IMR-90 (cell line): ENCODE measurements around the gene B4GALT5. TPM values are rescaled to one million over a fixed set of nuclear protein-coding genes. Genes with fewer than 3 reads are reported as not detected.

Experiments used
- ATAC-seq: fragments of 200-7000 bp; cut with Tn5 transposase; 2 replicates; pipeline ENCODE4 v1.9.1; 2020; ENCODE audit warnings: low read depth, mild to moderate bottlenecking, moderate library complexity
- BruUV-seq: library from RNA; stranded (reverse); fragments of 400-500 nt; replicated peaks from 2 replicates; lab custom pipeline; 2021; lab: Mats Ljungman, UMichigan
- CTCF ChIA-PET: fragments of 300-600 bp; formaldehyde crosslinking; extraction: SDS; loops from one replicate; lab custom pipeline; 2021; ENCODE audit warnings: antibody characterized with exemption; lab: Yijun Ruan, JAX
- POLR2A ChIA-PET: fragments of 300-600 bp; sonication (Branson Sonifier 250); formaldehyde crosslinking; loops from one replicate; lab custom pipeline; 2022; ENCODE audit warnings: antibody characterized with exemption; ENCODE audit not compliant: unreplicated experiment; lab: Charles Lee
- DNase-seq: peaks from one replicate; pipeline ENCODE4 v3.0.0; 2013
- H2AFZ ChIP-seq: replicated peaks from 2 replicates; pipeline ENCODE3; 2013; ENCODE audit warnings: low read length, mild to moderate bottlenecking; ENCODE audit not compliant: poor library complexity
- H2AK5ac ChIP-seq: 2 replicates; pipeline ENCODE4 v1.6.1; 2013; ENCODE audit warnings: low read depth, low read length, inconsistent platforms
- H2AK9ac ChIP-seq: replicated peaks from 2 replicates; pipeline ENCODE3; 2013; ENCODE audit warnings: mild to moderate bottlenecking, low read depth, low read length, moderate library complexity; ENCODE audit not compliant: poor library complexity
- H2BK120ac ChIP-seq: 2 replicates; pipeline ENCODE4 v1.6.1; 2013; ENCODE audit warnings: low read depth, low read length, inconsistent platforms
- H2BK15ac ChIP-seq: 3 replicates; pipeline ENCODE4 v1.6.1; 2013; ENCODE audit warnings: low read depth, low read length, inconsistent platforms
- H2BK20ac ChIP-seq: 2 replicates; pipeline ENCODE4 v1.6.1; 2013; ENCODE audit warnings: low read depth, mild to moderate bottlenecking, inconsistent platforms, low read length, moderate library complexity
- H2BK5ac ChIP-seq: 2 replicates; pipeline ENCODE4 v1.6.1; 2013; ENCODE audit warnings: mild to moderate bottlenecking, low read depth, low read length, inconsistent platforms; ENCODE audit not compliant: poor library complexity, severe bottlenecking
- H3K14ac ChIP-seq: replicated peaks from 2 replicates; pipeline ENCODE4 v1.6.1; 2013; ENCODE audit warnings: low read depth, low read length, inconsistent platforms
- H3K18ac ChIP-seq: 2 replicates; pipeline ENCODE4 v1.6.1; 2013; ENCODE audit warnings: low read depth, low read length, control low read depth
- H3K23ac ChIP-seq: 2 replicates; pipeline ENCODE4 v1.6.1; 2013; ENCODE audit warnings: low read depth, low read length, inconsistent platforms
- H3K27ac ChIP-seq: 2 replicates; pipeline ENCODE4 v1.5.1; 2013; ENCODE audit warnings: mild to moderate bottlenecking, control low read depth, low read length; ENCODE audit not compliant: insufficient read depth
- H3K27me3 ChIP-seq: 2 replicates; pipeline ENCODE4 v1.6.1; 2013; ENCODE audit warnings: low read length; ENCODE audit not compliant: control insufficient read depth, insufficient read depth
- H3K36me3 ChIP-seq: 2 replicates; pipeline ENCODE4 v1.6.1; 2013; ENCODE audit warnings: low read length, mixed read lengths; ENCODE audit not compliant: control insufficient read depth, insufficient read depth
- H3K4ac ChIP-seq: 2 replicates; pipeline ENCODE4 v1.6.1; 2013; ENCODE audit warnings: low read depth, low read length, inconsistent platforms
- H3K4me1 ChIP-seq: 2 replicates; pipeline ENCODE4 v1.6.1; 2013; ENCODE audit warnings: low read length, mixed read lengths; ENCODE audit not compliant: control insufficient read depth, insufficient read depth
- H3K4me2 ChIP-seq: 2 replicates; pipeline ENCODE4 v1.6.1; 2013; ENCODE audit warnings: low read depth, mild to moderate bottlenecking, control low read depth, low read length, moderate library complexity
- H3K4me3 ChIP-seq: 2 replicates; pipeline ENCODE4 v1.5.1; 2013; ENCODE audit warnings: low read depth, mild to moderate bottlenecking, control low read depth, low read length, moderate library complexity; ENCODE audit not compliant: insufficient read depth
- H3K56ac ChIP-seq: 2 replicates; pipeline ENCODE4 v1.6.1; 2013; ENCODE audit warnings: low read length, inconsistent platforms; ENCODE audit not compliant: insufficient read depth; ENCODE audit errors: extremely low read depth
- H3K79me1 ChIP-seq, 2 experiments: 2 replicates each; pipeline ENCODE4 v1.6.1; 2013; ENCODE audit warnings: low read length in 2 of 2, inconsistent platforms in 1 of 2, low read depth in 1 of 2
- H3K9ac ChIP-seq: 2 replicates; pipeline ENCODE4 v1.6.1; 2013; ENCODE audit warnings: low read depth, low read length, control low read depth
- H3K9me1 ChIP-seq: 2 replicates; pipeline ENCODE4 v1.6.1; 2013; ENCODE audit warnings: low read length, inconsistent platforms; ENCODE audit not compliant: insufficient read depth
- H3K9me3 ChIP-seq: 2 replicates; pipeline ENCODE4 v1.6.1; 2013; ENCODE audit warnings: low read length; ENCODE audit not compliant: control insufficient read depth, insufficient read depth
- H4K20me1 ChIP-seq: 2 replicates; pipeline ENCODE4 v1.6.1; 2013; ENCODE audit warnings: low read length, inconsistent platforms; ENCODE audit not compliant: insufficient read depth
- H4K5ac ChIP-seq: 2 replicates; pipeline ENCODE4 v1.6.1; 2013; ENCODE audit warnings: mild to moderate bottlenecking, low read depth, low read length, control low read depth
- H4K8ac ChIP-seq, 2 experiments: 2 replicates each; pipeline ENCODE4 v1.6.1; 2013; ENCODE audit warnings: low read depth in 2 of 2, low read length in 2 of 2, control low read depth in 1 of 2, inconsistent platforms in 1 of 2
- H4K91ac ChIP-seq: 2 replicates; pipeline ENCODE4 v1.6.1; 2013; ENCODE audit warnings: low read depth, low read length, inconsistent platforms; ENCODE audit not compliant: insufficient read depth
- BHLHE40 ChIP-seq: fragments of 150-350 bp; IDR thresholded peaks from 2 replicates; pipeline ENCODE4 v1.6.1; 2016; ENCODE audit warnings: mild to moderate bottlenecking, low read depth, low read length
- CEBPB ChIP-seq: IDR thresholded peaks from 2 replicates; pipeline ENCODE4 v1.6.1; 2012; ENCODE audit warnings: low read depth, low read length, improper control_type of control experiment
- CHD1 ChIP-seq: IDR thresholded peaks from 2 replicates; pipeline ENCODE4 v1.6.1; 2012; ENCODE audit warnings: low read depth, low read length, improper control_type of control experiment
- ELK1 ChIP-seq: fragments of 150-350 bp; IDR thresholded peaks from 2 replicates; pipeline ENCODE4 v1.6.1; 2016; ENCODE audit warnings: low read depth, mild to moderate bottlenecking, low read length, moderate library complexity, borderline replicate concordance
- FOS ChIP-seq: fragments of 150-350 bp; IDR thresholded peaks from 2 replicates; pipeline ENCODE4 v1.6.1; 2016; ENCODE audit warnings: low read depth, low read length
- MAFK ChIP-seq: IDR thresholded peaks from 2 replicates; pipeline ENCODE4 v1.6.1; 2012; ENCODE audit warnings: low read depth, low read length, improper control_type of control experiment
- MAZ ChIP-seq: IDR thresholded peaks from 2 replicates; pipeline ENCODE4 v1.6.1; 2012; ENCODE audit warnings: low read depth, mild to moderate bottlenecking, low read length, improper control_type of control experiment, moderate library complexity, borderline replicate concordance
- MXI1 ChIP-seq: IDR thresholded peaks from 2 replicates; pipeline ENCODE4 v1.6.1; 2012; ENCODE audit warnings: low read depth, mild to moderate bottlenecking, low read length, moderate library complexity, borderline replicate concordance
- NFE2L2 ChIP-seq: fragments of 150-350 bp; IDR thresholded peaks from 2 replicates; pipeline ENCODE4 v1.6.1; 2016; ENCODE audit warnings: low read depth, mild to moderate bottlenecking, low read length
- POLR2A ChIP-seq: IDR thresholded peaks from 2 replicates; pipeline ENCODE4 v1.6.1; 2012; ENCODE audit warnings: mild to moderate bottlenecking, low read depth, low read length
- RAD21 ChIP-seq: IDR thresholded peaks from 2 replicates; pipeline ENCODE4 v1.6.1; 2012; ENCODE audit warnings: low read length, improper control_type of control experiment
- RCOR1 ChIP-seq: IDR thresholded peaks from 2 replicates; pipeline ENCODE4 v1.6.1; 2012; ENCODE audit warnings: mild to moderate bottlenecking, low read length, improper control_type of control experiment; ENCODE audit not compliant: insufficient replicate concordance
- SMC3 ChIP-seq: fragments of 150-350 bp; IDR thresholded peaks from 2 replicates; pipeline ENCODE4 v1.6.1; 2016; ENCODE audit warnings: low read depth, mild to moderate bottlenecking, antibody characterized with exemption, low read length, moderate library complexity
- WGBS, 2 experiments: methylation state at CpG; one replicate each; pipeline versions ENCODE4 v1.1.5 to v1.1.7; 2013; ENCODE audit warnings: missing lambda C conversion rate in 2 of 2; ENCODE audit not compliant: insufficient read length in 1 of 2; ENCODE audit errors: extremely low coverage in 2 of 2; 5-methylcytosine and 5-hydroxymethylcytosine counted together
- dilution Hi-C: fragments of 300-500 bp; cut with HindIII; formaldehyde crosslinking; loops from one replicate; pipeline ENCODE4 v1.14.3; 2018; ENCODE audit warnings: low sequenced_read_pairs; ENCODE audit not compliant: unreplicated experiment
- in situ Hi-C: fragments of 300-500 bp; cut with MboI; formaldehyde crosslinking; loops from 3 replicates; pipeline ENCODE4 v1.14.3; 2019; ENCODE audit warnings: low sequenced_read_pairs, inconsistent platforms, mixed read lengths
- intact Hi-C: fragments of 100-400 bp; cut with micrococcal nuclease; formaldehyde crosslinking; loops from 2 replicates; pipeline ENCODE4 v1.10.0; 2022
- polyA plus RNA-seq, 3 experiments: library from polyadenylated mRNA; depleted of rRNA; stranded (reverse); fragments of >200 nt; gene quantifications; 2 replicates each; pipeline ENCODE4 v1.2.3, GENCODE V29; 2012; ENCODE audit warnings: low replicate concordance in 1 of 3
- total RNA-seq: library from RNA; depleted of rRNA; stranded (reverse); fragments of >200 nt; gene quantifications from 2 replicates; pipeline ENCODE4 v1.2.3, GENCODE V29; 2012
- TF ChIP-seq, protein P1 (sequence below): fragments of 150-350 bp; IDR thresholded peaks from 2 replicates; pipeline ENCODE4 v1.6.1; 2017; ENCODE audit warnings: mild to moderate bottlenecking, antibody characterized with exemption, low read length, low read depth

B4GALT5 gene
- total and polyA plus RNA-seq, 2 of the 4 experiments (the other 2 are of a cell fraction), result 11.3 to 20.4 TPM

GRCh38 chr20:49583669-49584417, 129.8 kb downstream of the B4GALT5 start:
- peak overlapping the region; percentile 45 for H2BK5ac ChIP-seq
- H3K4me2 ChIP-seq, result no peak overlapping the region
- ChIA-PET CTCF (no interaction called here), POLR2A (no interaction called here)
- H3K79me1 ChIP-seq, result no peaks in the 10 kb centered on the region
- peak overlapping the region; percentile 19 to 42; a peak in 3 of 4 replicates for H4K8ac ChIP-seq
- H3K27ac ChIP-seq, result peak overlapping the region; percentile 42; the same call in 1 of the 2 replicates
- peak overlapping the region; percentile 36 for H2AFZ ChIP-seq
- H3K4ac ChIP-seq, result peak overlapping the region; percentile 62
- H2AK5ac ChIP-seq, result peak overlapping the region; percentile 11; the same call in 1 of the 2 replicates
- peak; percentile 59 for ATAC-seq
- dilution Hi-C loops, result no loop called here
- peak overlapping the region; percentile 50; the same call in 1 of the 2 replicates for H2BK120ac ChIP-seq
- 0 out of 3 replicates have a peak overlapping the region, but pooled peaks have one; percentile 57 for H2BK15ac ChIP-seq
- H4K20me1 ChIP-seq, result no peaks in the 10 kb centered on the region
- intact Hi-C loops, result no loop called here
- H3K56ac ChIP-seq, result peak overlapping the region; percentile 20; the same call in 1 of the 2 replicates
- no peak overlapping the region for H2AK9ac ChIP-seq
- peak overlapping the region; percentile 29; the same call in 1 of the 2 replicates for H2BK20ac ChIP-seq
- no peaks in the 10 kb centered on the region for H3K27me3 ChIP-seq
- H4K91ac ChIP-seq, result peak overlapping the region; percentile 91
- DNase-seq, result peak; percentile 95
- H3K4me1 ChIP-seq, result peaks cover 50% of the 10 kb centered on the region
- 11% methylated on average over 3 of the region's 12 CpGs; no CpG with 5 or more reads in 1 of the 2 experiments for WGBS, 2 experiments
- H3K14ac ChIP-seq, result 0 out of 2 replicates have a peak overlapping the region, but pooled peaks have one; percentile 14
- H3K4me3 ChIP-seq, result no peak overlapping the region
- peak overlapping the region; percentile 0; the same call in 1 of the 2 replicates for H3K9ac ChIP-seq
- peak overlapping the region; percentile 6 for H4K5ac ChIP-seq
- H3K9me3 ChIP-seq, result peaks cover 11% of the 10 kb centered on the region
- H3K18ac ChIP-seq, result peak overlapping the region; percentile 10
- peaks cover 6% of the 10 kb centered on the region for H3K9me1 ChIP-seq
- H3K36me3 ChIP-seq, result no peaks in the 10 kb centered on the region
- in situ Hi-C loops, result no loop called here
- peak overlapping the region; percentile 8; the same call in 1 of the 2 replicates for H3K23ac ChIP-seq
- BruUV-seq, result no TSS peak
- TF ChIP-seq RAD21, result no peak
- TF ChIP-seq POLR2A, result no peak
- TF ChIP-seq, protein P1, sequence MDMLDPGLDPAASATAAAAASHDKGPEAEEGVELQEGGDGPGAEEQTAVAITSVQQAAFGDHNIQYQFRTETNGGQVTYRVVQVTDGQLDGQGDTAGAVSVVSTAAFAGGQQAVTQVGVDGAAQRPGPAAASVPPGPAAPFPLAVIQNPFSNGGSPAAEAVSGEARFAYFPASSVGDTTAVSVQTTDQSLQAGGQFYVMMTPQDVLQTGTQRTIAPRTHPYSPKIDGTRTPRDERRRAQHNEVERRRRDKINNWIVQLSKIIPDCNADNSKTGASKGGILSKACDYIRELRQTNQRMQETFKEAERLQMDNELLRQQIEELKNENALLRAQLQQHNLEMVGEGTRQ, result peak; percentile 69; the same call in 1 of the 2 replicates
- TF ChIP-seq FOS, result peak; percentile 88
- TF ChIP-seq MAFK, result no peak
- TF ChIP-seq RCOR1, result peak; percentile 95
- TF ChIP-seq NFE2L2, result peak; percentile 20; the same call in 1 of the 2 replicates
- TF ChIP-seq ELK1, result no peak
- TF ChIP-seq MXI1, result no peak
- TF ChIP-seq BHLHE40, result peak; percentile 82
- no peak for TF ChIP-seq MAZ
- no peak for TF ChIP-seq CHD1
- TF ChIP-seq CEBPB, result peak; percentile 89
- TF ChIP-seq SMC3, result no peak
